GM13976 (cell line): ENCODE results near the gene STXBP6.

Experiments used
- DNase-seq: peaks from one replicate; pipeline ENCODE4 v3.0.0; 2012; ENCODE audit warnings: low spot score
- CTCF ChIP-seq: IDR thresholded peaks from 2 replicates; pipeline ENCODE4 v1.5.1; 2012; ENCODE audit warnings: borderline replicate concordance, mild to moderate bottlenecking; ENCODE audit not compliant: insufficient read depth; ENCODE audit errors: extremely low read depth, missing control alignments, control extremely low read depth
- in situ Hi-C: fragments of 300-500 bp; cut with MboI; formaldehyde crosslinking; loops from one replicate; pipeline ENCODE4 v1.12.0; 2022; ENCODE audit warnings: low sequenced_read_pairs, mixed read lengths, inconsistent platforms; ENCODE audit not compliant: unreplicated experiment

STXBP6 gene

GRCh38 chr14:25003537-25003936 is 46.4 kb downstream of the STXBP6 start:
- no peak for TF ChIP-seq CTCF
- DNase-seq, result no peak

GRCh38 chr14:25001601-25002000 is 48.3 kb downstream of the STXBP6 start:
- in situ Hi-C loops, result no loop called here

More at GRCh38 chr14:25003537-25003936, 46.4 kb downstream of the STXBP6 start:
- in situ Hi-C loops, result no loop called here

GRCh38 chr14:25001156-25001555 is 48.8 kb downstream of the STXBP6 start:
- in situ Hi-C loops, result no loop called here
- no peak for DNase-seq
- TF ChIP-seq CTCF, result no peak

More at GRCh38 chr14:25001601-25002000, 48.3 kb downstream of the STXBP6 start:
- no peak for TF ChIP-seq CTCF
- no peak for DNase-seq

- no peak for TF ChIP-seq CTCF
- in situ Hi-C loops, result no loop called here
- DNase-seq, result no peak
Measured at GRCh38 chr14:24999157-24999556, 50.8 kb downstream of the STXBP6 start.

- no peak for TF ChIP-seq CTCF
- in situ Hi-C loops, result no loop called here
- no peak for DNase-seq
Measured at GRCh38 chr14:24996930-24997725, 52.8 kb downstream of the STXBP6 start.

GRCh38 chr14:24995016-24995415 is 54.9 kb downstream of the STXBP6 start:
- in situ Hi-C loops, result no loop called here
- no peak for TF ChIP-seq CTCF

GRCh38 chr14:24993631-24994030 is 56.3 kb downstream of the STXBP6 start:
- DNase-seq, result no peak
- no peak for TF ChIP-seq CTCF
- in situ Hi-C loops, result no loop called here

More at GRCh38 chr14:24995016-24995415, 54.9 kb downstream of the STXBP6 start:
- no peak for DNase-seq
